ENCODE data around the gene FAM180A.

FAM180A gene

GRCh38 chr7:135682191-135682590 lies 66.4 kb downstream of the FAM180A start:
- no peak for DNase-seq (ENCODE audit: low read depth)
- no peak overlapping the region for H3K4me3 ChIP-seq (ENCODE audit: low read length)
- TF ChIP-seq, protein P1, sequence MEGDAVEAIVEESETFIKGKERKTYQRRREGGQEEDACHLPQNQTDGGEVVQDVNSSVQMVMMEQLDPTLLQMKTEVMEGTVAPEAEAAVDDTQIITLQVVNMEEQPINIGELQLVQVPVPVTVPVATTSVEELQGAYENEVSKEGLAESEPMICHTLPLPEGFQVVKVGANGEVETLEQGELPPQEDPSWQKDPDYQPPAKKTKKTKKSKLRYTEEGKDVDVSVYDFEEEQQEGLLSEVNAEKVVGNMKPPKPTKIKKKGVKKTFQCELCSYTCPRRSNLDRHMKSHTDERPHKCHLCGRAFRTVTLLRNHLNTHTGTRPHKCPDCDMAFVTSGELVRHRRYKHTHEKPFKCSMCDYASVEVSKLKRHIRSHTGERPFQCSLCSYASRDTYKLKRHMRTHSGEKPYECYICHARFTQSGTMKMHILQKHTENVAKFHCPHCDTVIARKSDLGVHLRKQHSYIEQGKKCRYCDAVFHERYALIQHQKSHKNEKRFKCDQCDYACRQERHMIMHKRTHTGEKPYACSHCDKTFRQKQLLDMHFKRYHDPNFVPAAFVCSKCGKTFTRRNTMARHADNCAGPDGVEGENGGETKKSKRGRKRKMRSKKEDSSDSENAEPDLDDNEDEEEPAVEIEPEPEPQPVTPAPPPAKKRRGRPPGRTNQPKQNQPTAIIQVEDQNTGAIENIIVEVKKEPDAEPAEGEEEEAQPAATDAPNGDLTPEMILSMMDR (IDR thresholded peaks at IDR 0.05; ENCODE audit: insufficient read depth, low read depth, low read length, missing control alignments) = no peak

GRCh38 chr7:135681762-135682161 lies 66.9 kb downstream of the FAM180A start:
- TF ChIP-seq, protein P1 (IDR thresholded peaks at IDR 0.05; ENCODE audit: insufficient read depth, low read depth, low read length, missing control alignments) = no peak
- no peak for DNase-seq (ENCODE audit: low read depth)
- H3K4me3 ChIP-seq (ENCODE audit: low read length) = no peak overlapping the region
